NCI-H2196 (cell line): ENCODE data around the gene SYCE3.
"Not testable (repeated sequence)": the region's sequence is repeated elsewhere in the genome, so short reads cannot be mapped to it uniquely, and the experiment has no call there.

Experiments
- DNase-seq: peaks from one replicate; lab custom pipeline; 2025; ENCODE audit not compliant: unreplicated experiment; lab: John Stamatoyannopoulos, UW

The SYCE3 gene

DNA sequence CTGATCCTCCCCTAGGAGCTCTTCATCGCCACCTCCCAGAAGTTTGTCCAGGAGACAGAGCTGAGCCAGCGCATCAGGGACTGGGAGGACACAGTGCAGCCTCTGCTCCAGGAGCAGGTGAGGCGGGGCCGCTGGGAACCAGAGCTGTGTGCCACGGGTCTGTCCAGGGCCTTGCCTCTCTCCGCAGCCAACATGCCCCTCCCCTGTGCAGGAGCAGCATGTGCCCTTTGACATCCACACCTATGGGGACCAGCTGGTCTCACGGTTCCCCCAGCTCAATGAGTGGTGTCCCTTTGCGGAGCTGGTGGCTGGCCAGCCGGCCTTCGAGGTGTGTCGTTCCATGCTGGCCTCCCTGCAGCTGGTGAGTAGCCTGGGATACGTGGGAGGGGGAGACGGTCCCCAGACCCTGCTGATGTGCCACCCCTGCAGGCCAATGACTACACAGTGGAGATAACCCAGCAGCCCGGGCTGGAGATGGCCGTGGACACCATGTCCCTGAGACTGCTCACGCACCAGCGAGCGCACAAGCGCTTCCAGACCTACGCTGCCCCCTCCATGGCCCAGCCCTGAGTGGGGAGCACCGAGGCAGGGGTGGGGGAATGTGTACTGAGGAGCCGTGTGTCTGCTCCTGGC, 39.8 kb downstream of the SYCE3 start:
- DNase-seq, result no peak

DNA sequence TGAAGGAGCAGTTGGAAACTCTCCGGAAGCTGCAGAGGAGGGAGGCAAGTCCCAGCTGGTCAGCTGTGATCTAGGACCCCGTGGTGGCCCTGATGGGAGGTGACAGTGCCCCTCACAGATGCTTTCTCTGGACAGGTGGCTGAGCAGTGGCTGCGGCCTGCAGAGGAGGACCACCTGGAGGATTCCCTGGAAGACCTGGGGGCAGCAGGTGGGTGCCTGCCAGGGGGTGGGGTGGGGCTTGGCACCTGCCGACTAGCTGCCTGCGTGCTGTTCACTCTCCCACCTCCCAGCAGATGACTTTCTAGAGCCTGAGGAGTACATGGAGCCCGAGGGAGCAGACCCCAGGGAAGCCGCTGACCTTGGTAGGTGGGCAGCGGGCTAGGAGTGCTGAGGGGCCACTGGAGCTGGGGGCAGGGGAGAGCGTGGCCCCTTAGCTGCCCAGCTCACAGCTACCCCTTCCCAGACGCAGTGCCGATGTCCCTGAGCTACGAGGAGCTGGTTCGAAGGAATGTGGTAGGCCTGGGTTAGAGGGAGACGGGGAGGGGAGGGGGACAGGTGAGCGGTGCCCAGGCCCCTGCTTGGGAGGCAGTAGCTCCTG, 40.4 kb downstream of the SYCE3 start:
- DNase-seq, result no peak

DNA sequence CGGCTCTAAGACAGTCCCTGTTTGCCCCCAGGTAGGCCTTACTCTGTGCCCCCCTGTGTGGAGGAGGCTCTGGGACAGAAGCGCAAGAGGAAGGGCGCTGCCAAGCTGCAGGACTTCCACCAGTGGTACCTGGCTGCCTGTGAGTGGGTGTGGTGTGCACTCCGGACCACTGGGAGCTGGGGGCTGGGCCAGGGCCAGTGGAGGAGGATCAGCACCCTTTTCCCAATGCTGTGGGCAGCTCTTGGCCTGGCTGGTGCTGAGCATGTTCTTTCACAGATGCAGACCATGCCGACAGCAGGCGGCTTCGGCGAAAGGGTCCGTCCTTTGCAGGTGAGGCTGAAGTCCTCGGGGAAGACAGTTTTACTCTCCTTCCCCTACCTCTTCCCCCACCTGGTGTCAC, 41.0 kb downstream of the SYCE3 start:
- no peak for DNase-seq

DNA sequence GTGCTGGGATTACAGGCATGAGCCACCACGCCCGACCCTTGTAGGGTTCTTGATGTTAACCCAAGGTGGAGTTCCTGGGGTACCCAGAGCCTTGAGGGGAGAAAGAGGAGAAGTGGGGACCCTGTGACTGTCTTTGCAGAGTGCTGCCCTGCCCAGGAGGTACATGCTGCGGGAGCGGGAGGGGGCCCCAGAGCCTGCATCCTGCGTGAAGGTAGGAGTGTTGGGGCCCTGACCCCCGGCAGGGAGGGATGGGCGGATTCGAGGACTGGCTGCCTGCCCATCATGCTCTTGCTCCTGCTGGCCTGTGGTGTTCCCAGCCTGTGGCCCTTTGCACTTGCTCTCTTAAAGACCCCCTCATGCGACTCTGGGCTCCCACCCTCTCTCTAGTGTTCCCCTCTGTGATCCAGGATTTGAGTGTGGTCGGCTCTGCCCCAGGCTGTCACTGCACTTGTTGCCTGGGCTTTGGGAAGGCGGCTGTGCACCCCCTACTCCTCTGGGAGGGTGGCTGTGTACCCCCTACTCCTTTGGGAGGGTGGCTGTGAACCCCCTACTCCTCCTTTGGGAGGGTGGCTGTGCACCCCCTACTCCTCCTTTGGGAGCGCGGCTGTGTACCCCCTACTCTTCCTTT, 41.8 kb downstream of the SYCE3 start:
- DNase-seq, result no peak

DNA sequence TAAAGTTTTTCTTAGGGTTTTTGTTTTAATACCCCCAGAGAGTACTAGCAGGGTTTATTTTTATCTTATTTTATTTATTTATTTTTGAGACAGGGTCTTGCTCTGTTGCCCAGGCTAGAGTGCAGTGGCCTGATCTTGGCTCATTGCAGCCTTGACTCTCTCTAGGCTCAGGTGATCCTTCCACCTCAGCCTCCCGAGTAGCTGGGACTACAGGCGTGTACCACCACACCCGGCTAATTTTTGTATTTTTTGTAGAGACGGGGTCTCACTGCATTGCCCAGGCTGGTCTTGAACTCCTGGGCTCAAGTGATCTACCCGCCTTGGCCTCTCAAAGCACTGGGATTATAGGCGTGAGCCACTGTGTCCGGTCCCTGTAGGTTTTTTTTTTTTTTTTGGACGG, 42.5 kb downstream of the SYCE3 start:
- not testable (repeated sequence) for DNase-seq

DNA sequence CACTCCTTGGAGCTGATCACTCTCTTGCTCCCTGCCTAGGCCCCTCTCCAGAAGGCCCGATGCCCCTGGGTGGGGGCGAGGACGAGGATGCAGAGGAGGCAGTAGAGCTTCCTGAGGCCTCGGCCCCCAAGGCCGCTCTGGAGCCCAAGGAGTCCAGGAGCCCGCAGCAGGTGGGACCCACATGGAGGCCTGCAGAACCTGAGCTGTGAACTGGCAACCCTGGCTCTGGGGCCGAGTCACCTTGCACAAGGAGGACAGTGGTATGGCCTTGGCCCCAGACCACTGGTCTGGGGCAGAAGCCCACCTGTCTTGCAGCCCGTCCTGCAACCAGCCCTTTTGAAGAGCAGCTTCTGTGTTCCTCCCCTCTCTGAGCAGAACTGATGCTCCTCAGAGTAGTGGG, 43.6 kb downstream of the SYCE3 start:
- no peak for DNase-seq

DNA sequence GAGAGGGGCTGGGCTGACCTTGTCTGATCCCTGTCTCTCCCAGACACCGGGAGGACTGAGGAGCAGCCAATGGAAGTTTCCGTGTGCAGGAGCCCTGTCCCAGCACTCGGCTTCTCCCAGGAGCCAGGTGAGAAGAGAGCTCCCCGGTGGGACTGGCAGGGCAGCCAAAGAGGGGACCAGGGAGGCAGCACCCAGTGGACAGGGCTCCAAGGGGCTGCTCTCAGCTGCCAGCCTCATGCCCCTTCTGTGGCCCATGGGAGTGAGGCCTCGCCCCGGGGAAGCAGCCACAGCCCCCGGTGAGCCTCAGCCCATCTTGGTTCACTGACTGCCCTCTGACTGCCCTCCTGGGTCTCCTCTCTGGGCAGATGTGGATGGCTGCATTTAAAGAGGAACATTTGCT, 44.1 kb downstream of the SYCE3 start:
- DNase-seq, result no peak

DNA sequence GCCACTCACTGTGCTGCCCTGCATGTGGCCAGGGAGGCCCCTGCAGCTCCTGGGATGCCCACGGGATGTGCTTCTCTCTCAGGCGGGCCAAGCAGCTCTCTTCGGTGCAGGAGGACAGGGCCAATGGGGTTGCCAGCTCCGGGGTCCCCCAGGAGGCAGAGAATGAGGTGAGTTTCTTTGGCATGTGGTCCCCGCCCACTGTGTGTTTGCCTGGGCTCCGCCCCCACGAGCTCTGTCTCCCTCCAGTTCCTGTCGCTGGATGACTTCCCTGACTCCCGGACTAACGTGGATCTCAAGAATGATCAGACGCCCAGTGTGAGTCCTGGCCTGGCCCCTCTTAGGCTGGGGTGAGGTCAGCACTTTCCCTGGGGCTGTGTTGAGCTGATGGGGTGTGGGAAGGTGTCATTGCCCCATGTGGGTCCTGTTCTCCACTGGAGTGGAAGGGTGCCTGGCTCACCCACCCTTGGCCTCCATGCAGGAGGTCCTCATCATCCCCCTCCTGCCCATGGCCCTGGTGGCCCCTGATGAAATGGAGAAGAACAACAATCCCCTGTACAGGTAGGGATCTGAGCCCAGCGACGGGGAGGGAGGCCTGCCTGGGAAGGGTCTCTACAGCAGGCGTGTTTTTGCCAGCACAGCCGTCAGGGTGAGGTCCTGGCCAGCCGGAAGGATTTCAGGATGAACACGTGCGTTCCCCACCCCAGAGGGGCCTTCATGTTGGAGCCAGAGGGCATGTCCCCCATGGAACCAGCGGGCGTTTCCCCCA, 45.0 kb downstream of the SYCE3 start:
- no peak for DNase-seq

DNA sequence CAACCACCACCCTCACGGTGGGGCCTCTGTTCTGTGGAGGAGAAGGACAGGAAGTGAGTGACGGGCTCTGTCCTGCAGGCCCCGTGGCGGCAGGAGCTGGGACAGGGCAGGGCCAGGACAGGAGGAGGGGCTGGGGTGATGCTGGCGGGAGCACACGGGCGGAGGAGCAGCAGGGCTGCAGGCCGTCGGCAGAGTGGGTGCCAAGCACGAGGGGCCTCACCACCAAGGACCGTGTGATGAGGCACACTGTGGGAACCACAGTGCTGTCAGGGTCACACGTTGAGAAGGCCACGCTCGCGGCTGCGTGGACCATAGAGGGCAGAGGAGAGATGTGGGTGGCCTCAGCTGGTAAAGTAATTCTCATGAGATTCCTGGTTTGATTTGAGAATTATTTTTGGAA, 45.8 kb downstream of the SYCE3 start:
- DNase-seq, result no peak

DNA sequence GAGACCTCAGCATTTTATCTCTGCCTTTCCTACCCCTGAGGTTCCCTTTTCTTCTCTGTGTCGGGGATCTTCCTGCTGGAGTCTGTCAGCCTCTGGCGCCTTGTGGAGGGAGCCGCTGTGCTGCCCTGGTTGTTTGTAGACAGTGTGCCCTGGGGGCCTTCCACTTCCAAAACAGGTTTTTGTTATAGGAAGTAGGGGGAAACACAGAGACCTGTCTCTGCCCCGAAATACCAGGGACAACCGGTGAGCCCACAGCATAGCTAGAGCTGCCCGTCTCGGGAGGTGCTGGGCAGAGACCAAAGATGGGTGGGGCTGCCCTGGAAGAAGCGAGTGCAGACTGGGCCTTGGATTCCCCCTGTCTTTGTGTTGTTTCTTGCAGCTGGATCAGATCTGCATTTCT, 46.7 kb downstream of the SYCE3 start:
- no peak for DNase-seq

DNA sequence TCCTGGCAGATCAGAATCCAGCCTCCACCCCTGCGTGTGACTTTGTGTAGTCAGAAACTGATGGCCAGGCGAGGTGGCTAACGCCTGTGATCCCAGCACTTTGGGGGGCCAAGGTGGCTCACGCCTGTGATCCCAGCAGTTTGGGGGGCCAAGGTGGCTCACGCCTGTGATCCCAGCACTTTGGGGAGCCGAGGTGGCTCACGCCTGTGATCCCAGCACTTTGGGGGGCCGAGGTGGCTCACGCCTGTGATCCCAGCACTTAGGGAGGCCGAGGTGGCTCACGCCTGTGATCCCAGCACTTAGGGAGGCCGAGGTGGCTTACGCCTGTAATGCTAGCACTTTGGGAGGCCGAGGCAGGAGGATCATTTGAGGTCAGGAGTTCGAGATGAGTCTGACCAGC, 49.5 kb downstream of the SYCE3 start:
- no peak for DNase-seq

DNA sequence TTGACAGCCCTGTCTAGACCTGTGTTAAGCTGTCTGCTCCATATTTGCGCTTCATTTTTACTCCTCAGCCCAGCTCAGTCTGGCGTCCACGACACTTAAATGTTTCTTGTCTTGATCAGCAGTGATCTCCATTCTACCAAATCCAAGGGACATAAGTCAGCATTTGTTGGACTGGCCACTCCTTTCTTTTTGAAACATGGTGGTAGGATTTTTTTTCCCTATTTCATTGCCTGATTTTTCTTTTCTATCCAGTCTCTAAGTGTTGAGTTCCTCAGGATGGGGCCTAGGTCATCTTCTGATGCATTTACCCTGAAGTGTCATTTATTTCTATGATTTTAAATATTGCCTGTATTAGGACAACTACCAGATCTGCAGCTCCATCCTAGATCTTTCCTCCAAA, 53.8 kb downstream of the SYCE3 start:
- DNase-seq, result no peak

DNA sequence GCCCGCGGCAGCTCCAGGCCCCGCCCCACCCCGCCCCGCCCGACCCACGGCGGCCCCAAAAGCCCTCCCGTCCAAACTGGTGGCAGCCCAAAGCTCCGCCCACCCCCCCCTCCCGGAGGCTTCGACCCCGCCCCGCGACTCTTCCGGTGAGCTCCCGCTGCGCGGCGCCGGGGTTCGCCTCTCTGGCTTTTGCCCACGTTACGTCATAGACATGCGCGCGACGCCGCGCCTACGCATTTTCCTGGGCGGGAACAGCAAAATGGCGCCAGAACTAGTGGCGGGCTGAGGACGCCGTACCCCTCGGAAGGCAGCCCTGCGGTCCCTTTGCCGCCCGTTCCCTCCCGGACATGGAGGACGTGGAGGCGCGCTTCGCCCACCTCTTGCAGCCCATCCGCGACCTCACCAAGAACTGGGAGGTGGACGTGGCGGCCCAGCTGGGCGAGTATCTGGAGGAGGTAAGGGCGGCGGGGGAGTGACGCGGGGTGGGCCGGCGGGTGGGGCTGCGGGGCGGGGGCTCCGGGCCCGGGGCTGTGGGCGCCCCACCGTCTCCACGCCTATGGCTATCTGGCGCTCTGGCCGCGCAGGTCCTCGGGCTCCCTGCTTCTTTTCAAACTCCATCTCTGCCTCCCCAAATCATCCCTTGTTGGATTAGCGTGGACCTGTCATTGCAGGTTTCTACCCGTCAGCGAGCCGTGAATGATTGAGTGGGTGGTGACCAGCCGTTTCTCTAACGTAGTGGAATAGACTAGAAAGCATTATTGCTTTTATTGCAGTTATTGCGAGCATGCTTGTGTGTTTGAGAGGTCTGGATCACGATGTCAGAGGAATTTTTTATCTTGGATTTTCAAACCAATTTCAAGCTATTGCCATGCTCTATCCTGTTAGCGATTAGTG, 54.5 kb downstream of the SYCE3 start, which contains the start of gene NCAPH2:
TSS of gene NCAPH2 (plus strand) at position 234 of the 894 bp plus-strand sequence. CDS start at position 348, 114 bp downstream.
- DNase-seq, result peak; percentile 91

DNA sequence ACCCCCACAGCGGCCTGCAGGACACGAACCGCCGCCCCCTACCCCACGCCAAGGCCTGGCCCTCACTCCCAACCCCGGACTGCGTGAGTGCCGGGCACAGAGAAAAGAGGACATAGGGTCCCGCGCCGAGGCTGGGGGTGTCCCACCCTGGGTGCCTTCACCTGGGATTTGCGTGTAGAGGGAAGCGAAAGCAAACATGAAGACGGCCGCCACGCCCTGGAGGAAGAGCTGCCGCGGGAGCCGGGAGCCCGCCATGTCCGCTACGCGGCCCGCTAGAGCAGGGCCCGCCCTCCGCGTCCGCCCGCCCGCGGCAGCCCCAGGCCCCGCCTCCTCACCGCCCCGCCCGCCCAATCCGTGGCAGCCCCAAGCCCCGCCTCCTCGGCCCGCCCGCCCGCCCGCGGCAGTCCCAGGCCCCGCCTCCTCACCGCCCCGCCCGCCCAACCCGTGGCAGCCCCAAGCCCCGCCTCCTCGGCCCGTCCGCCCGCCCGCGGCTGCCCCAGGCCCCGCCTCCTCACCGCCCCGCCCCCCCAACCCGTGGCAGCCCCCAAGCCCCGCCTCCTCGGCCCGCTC, 55.2 kb downstream of the SYCE3 start, which contains the start of gene LMF2:
TSS of gene LMF2 (minus strand) at position 282 of the 570 bp plus-strand sequence. CDS start at position 255, 27 bp downstream.
- DNase-seq, result peak; percentile 84

DNA sequence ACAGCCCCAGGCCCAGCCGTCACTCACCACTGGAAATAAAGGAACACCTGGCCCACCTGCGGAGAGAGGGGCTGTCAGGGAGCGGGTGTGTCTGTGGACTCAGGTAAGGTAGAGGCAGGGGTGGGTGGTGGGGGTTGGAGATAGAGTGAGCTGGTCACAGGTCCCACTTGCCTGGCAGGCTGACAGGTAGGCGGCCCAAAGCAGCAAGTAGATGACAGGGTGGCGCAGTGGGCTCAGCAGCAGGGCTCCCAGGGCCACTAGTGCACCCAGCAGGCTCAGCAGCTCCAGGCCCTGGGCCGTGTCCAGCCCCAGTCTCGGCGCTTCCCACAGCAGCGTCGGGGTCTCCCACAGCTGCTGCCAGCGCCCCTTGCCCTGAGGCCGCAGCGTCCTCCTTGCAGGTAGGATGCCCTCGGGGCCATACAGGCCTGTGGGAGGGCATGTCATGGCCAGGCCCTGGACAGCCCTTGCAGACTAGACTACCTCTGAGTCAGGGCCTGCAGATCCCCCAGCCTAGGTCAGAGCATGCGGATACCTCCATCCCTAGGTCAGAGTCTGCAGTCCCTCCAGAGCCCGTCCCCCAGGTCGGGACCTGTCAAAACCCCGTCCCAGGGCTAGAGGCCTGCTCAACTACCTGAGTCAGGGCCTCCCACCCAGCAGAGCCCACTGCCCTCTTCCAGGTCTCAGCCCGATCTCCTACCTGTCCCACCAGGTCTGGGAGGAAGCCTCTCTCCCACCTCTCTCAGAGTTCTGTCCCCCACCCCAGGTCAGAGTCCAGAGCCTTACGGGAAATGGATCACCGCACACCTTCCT, 55.9 kb downstream of the SYCE3 start:
- DNase-seq, result no peak

DNA sequence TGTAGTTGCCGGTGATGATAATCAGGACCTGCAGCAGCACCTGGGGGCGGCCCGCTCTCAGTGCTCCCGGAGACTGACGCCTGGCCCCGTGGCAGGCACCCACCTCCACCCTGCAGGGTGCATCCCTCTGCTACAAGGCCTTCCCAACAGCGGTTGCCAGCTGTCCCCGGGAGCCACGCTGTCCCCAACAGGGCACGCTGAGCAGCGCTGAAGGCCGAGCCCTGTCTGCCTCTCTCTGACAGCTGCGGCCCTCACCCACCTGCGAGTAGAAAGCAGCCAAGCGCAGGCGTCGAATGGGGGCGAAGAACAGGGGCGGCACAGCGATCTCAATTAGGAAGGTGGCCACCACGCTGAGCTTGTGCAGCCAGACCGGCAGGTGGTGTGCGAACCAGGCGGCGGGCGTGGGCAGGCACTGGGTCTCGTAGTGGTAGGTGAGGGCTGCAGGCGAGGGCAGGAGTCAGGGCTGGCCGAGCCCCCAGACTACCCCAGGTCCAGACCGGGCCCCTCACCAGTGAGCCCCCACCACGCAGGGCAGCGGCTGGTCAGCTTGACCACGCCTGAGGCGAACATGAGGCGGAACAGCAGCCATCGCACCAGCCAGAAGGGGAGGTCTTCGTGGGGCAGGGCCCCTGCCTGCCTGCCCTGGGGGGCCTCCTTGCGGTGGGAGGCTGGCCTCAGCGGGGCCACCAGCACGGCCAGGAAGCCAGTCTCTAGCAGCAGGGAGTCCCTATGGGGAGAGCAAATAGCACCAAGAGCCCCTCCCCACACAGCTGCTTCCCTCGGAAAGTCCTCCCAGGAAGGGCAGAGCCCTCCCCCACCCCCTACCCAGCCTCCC, 56.7 kb downstream of the SYCE3 start:
- no peak for DNase-seq

DNA sequence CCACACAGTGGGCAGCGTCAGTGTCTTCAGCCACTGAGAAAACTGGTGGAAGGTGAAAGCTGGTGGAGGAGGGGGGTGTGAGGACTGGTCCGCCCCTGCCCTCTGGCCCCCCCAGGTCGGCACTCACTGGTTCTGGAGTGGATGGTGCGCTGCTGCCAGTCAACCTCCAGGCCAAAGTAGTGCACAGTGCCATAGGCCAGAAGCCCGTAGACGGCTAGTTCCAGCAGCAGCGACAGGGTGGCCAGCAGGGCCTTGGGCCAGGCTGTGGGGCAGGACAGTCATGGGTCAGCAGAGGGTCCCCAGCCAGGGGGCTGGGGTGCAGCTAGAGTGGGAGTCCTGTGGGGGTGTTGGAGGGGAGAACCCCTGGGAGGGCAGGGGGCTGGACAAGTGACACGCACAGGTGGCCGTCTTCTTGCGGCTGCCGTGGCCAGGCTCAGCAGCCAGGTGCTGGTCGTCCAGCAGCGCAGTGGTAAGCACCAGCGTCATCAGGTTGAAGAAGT, 57.4 kb downstream of the SYCE3 start:
- no peak for DNase-seq
